ENCODE results near the gene ZNF688.

DNA sequence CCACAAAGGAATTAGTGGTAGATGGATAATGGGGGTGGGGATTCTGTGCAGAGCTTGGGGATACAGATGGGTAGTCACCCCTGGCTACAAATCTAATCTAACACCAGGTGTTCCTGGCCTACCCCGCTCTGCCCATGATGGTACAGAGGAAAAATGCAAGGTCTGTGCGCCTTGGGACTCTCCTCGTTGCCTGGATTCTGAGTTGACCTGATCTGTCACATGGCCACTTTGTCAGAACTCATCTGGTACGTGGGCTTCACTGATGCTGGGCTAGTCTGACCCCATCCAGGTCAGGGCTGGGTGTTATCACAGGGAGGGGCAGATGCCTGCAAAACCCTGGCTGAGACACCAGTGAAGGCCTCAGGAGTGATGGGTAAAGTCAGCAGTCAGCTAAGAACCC lies 18.6 kb downstream of the ZNF688 start:
- TF ChIP-seq ZNF207 (IDR thresholded peaks at IDR 0.05; ENCODE audit: borderline replicate concordance) (no peak), RARA (CRISPR knock-in tag; IDR thresholded peaks at IDR 0.05) (no peak), KAT2B (IDR thresholded peaks at IDR 0.05; ENCODE audit: borderline replicate concordance, low read depth, low read length) (no peak), RAD21 (CRISPR knock-in tag; IDR thresholded peaks at IDR 0.05) (no peak), ZNF292 (CRISPR knock-in tag; IDR thresholded peaks at IDR 0.05; ENCODE audit: borderline replicate concordance, low read depth) (no peak), HDAC6 (IDR thresholded peaks at IDR 0.05; ENCODE audit: low read depth, low read length) (no peak)
- TF ChIP-seq, protein P1, sequence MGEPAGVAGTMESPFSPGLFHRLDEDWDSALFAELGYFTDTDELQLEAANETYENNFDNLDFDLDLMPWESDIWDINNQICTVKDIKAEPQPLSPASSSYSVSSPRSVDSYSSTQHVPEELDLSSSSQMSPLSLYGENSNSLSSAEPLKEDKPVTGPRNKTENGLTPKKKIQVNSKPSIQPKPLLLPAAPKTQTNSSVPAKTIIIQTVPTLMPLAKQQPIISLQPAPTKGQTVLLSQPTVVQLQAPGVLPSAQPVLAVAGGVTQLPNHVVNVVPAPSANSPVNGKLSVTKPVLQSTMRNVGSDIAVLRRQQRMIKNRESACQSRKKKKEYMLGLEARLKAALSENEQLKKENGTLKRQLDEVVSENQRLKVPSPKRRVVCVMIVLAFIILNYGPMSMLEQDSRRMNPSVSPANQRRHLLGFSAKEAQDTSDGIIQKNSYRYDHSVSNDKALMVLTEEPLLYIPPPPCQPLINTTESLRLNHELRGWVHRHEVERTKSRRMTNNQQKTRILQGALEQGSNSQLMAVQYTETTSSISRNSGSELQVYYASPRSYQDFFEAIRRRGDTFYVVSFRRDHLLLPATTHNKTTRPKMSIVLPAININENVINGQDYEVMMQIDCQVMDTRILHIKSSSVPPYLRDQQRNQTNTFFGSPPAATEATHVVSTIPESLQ (CRISPR knock-in tag; conservative IDR thresholded peaks at IDR 0.05), result no peak
- TF ChIP-seq, protein P2, sequence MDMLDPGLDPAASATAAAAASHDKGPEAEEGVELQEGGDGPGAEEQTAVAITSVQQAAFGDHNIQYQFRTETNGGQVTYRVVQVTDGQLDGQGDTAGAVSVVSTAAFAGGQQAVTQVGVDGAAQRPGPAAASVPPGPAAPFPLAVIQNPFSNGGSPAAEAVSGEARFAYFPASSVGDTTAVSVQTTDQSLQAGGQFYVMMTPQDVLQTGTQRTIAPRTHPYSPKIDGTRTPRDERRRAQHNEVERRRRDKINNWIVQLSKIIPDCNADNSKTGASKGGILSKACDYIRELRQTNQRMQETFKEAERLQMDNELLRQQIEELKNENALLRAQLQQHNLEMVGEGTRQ (IDR thresholded peaks at IDR 0.05; ENCODE audit: low read depth, low read length), result no peak
- TF ChIP-seq, protein P2 (CRISPR knock-in tag; IDR thresholded peaks at IDR 0.05; ENCODE audit: borderline replicate concordance), result no peak
- TF ChIP-seq, protein P3, sequence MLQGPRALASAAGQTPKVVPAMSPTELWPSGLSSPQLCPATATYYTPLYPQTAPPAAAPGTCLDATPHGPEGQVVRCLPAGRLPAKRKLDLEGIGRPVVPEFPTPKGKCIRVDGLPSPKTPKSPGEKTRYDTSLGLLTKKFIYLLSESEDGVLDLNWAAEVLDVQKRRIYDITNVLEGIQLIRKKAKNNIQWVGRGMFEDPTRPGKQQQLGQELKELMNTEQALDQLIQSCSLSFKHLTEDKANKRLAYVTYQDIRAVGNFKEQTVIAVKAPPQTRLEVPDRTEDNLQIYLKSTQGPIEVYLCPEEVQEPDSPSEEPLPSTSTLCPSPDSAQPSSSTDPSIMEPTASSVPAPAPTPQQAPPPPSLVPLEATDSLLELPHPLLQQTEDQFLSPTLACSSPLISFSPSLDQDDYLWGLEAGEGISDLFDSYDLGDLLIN (CRISPR knock-in tag; IDR thresholded peaks at IDR 0.05; ENCODE audit: borderline replicate concordance), result no peak
- TF ChIP-seq, protein P4, sequence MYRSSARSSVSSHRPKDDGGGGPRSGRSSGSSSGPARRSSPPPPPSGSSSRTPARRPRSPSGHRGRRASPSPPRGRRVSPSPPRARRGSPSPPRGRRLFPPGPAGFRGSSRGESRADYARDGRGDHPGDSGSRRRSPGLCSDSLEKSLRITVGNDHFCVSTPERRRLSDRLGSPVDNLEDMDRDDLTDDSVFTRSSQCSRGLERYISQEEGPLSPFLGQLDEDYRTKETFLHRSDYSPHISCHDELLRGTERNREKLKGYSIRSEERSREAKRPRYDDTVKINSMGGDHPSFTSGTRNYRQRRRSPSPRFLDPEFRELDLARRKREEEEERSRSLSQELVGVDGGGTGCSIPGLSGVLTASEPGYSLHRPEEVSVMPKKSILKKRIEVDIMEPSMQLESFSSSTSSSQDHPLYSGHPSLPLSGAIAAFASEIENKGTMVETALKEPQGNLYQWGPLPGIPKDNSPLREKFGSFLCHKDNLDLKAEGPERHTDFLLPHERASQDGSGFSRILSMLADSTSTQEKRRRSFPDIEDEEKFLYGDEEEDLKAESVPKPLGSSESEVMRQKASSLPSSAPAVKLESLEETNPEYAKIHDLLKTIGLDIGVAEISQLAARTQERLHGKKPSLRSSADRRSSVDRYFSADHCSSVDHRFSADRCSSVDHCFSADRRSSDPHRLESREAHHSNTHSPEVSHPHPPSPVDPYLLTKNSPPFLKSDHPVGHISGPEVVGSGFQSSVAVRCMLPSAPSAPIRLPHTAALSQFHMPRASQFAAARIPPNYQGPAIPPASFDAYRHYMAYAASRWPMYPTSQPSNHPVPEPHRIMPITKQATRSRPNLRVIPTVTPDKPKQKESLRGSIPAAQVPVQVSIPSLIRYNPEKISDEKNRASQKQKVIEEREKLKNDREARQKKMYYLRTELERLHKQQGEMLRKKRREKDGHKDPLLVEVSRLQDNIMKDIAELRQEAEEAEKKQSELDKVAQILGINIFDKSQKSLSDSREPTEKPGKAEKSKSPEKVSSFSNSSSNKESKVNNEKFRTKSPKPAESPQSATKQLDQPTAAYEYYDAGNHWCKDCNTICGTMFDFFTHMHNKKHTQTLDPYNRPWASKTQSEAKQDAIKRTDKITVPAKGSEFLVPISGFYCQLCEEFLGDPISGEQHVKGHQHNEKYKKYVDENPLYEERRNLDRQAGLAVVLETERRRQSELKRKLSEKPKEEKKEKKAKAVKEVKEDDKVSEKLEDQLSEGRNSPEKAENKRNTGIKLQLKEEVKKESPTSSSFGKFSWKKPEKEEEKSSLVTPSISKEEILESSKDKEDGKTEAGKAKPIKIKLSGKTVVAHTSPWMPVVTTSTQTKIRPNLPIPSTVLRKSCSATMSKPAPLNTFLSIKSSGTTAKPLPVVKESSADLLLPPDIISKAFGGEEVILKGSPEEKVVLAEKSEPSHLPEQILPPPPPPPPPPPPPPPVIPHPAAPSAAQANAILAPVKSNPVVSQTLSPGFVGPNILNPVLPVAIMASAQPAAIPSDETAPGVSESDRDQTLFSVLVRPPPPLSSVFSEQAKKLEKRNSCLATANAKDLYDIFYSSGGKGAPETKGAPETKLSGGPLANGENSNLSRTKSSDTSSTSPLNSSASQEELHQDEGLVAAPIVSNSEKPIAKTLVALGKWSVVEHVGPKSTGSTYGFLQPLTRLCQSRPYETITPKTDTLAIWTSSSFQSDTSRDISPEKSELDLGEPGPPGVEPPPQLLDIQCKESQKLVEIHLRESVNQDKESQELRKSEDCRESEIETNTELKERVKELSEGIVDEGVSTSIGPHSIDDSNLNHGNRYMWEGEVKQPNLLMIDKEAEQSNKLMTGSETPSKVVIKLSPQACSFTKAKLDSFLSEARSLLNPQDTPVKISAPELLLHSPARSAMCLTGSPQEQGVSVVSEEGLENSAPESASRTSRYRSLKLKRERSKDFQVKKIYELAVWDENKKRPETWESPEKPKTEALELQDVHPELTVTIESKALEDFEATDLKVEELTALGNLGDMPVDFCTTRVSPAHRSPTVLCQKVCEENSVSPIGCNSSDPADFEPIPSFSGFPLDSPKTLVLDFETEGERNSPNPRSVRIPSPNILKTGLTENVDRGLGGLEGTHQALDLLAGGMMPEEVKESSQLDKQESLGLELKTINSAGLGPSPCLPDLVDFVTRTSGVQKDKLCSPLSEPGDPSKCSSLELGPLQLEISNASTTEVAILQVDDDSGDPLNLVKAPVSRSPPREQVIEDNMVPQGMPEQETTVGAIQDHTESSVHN (CRISPR knock-in tag; IDR thresholded peaks at IDR 0.05), result 0 out of 2 replicates have a peak, but pooled peaks have one; percentile 25
- TF ChIP-seq, protein P5, sequence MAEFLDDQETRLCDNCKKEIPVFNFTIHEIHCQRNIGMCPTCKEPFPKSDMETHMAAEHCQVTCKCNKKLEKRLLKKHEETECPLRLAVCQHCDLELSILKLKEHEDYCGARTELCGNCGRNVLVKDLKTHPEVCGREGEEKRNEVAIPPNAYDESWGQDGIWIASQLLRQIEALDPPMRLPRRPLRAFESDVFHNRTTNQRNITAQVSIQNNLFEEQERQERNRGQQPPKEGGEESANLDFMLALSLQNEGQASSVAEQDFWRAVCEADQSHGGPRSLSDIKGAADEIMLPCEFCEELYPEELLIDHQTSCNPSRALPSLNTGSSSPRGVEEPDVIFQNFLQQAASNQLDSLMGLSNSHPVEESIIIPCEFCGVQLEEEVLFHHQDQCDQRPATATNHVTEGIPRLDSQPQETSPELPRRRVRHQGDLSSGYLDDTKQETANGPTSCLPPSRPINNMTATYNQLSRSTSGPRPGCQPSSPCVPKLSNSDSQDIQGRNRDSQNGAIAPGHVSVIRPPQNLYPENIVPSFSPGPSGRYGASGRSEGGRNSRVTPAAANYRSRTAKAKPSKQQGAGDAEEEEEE (CRISPR knock-in tag; IDR thresholded peaks at IDR 0.05; ENCODE audit: borderline replicate concordance), result no peak

Data from HepG2 (cell line).